GM19455 (cell line): ENCODE results near the gene DZANK1.
"Not testable (repeated sequence)": the region's sequence is repeated elsewhere in the genome, so short reads cannot be mapped to it uniquely, and the experiment has no call there.

Experiments used
- ATAC-seq: cut with Tn5 transposase; IDR thresholded peaks from one replicate; pipeline ENCODE4 v1.9.1; 2021; ENCODE audit not compliant: unreplicated experiment

The DZANK1 gene

DNA sequence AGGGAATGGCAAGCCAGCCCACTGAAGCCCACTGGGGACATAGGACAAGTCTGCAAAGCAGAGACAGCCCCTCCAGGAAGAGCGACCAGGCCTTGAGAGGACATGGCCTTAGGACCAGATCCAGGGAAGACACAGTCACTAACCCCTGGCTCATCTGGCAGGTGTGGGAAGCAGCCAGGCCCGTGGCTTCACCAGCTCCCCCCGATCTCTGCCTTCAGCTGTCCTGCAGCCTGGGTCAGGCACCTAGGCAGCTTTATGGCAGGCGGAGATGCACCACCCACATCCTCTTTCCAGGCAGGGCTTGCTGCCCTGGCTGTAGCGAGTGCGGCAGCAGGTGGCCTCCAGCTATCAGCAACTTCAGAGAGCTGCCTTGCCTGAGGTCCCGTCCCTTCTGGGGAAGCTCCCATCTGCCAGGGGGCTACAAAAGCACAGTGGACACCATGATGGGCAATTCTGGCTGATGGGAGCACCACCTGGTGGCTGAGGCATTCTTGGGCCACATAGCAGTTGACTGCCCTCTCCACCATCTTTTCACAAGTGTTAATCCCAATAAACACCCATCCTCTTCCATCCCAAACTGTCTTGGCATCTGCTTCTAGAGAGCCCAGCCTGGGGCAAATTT lies 85.8 kb downstream of the DZANK1 start:
- no peak for ATAC-seq

DNA sequence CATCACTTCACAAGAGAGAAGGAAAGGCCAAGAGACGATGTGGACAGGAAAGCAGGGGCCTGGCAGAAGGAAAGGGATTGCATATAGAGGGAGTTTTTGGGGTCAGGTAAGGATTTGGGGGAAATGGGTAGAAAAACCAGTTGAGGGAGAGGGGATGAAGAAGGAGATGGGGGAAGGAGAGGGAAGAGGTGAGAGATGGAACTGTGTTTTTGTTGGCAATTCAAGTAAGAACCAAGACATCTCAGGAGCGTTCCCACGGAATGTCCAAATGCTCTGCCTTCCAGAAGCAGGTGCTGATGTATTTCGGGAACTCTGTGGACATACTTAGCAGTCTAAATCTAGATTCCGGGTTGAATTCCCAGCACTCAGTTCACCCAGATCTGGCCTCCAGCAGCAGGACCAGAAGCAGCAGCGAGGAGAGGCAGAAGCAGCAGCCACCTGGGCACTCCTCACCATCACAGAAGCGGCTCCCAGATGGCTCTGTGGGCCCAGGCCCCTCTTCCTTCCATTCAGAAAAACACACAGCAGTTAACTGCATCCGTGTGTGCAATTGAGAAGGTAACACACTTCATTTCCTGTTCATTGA lies 88.8 kb downstream of the DZANK1 start:
- no peak for ATAC-seq

DNA sequence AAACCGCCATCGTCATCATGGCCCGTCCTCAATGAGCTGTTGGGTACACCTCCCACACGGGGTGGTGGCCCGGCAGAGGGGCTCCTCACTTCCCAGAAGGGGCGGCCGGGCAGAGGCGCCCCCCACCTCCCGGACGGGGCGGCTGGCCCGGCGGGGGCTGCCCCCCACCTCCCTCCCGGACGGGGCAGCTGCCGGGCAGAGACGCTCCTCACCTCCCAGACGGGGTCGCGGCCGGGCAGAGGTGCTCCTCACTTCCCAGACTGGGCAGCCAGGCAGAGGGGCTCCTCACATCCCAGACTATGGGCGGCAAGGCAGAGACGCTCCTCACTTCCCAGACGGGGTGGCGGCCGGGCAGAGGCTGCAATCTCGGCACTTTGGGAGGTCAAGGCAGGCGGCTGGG lies 91.3 kb downstream of the DZANK1 start:
- ATAC-seq = not testable (repeated sequence)

DNA sequence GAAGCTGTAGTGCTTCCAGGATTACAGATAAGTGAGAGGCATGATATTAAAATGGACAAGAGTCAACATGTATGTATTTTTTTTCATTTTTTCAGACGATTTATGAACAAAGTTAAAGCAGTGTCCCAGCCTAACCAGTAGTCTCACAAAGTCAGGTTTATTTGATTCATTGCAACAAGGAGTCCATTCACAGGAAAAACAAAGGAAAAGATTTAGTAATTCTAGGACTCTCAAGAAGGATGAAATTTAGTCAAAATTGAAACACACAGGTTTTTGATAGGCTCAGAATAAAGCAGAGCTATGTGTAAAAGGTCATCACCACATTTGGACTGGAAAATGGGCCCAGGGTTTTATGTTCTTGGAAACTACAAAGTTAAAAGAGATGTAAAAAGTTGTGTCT lies 94.5 kb downstream of the DZANK1 start:
- ATAC-seq = no peak

DNA sequence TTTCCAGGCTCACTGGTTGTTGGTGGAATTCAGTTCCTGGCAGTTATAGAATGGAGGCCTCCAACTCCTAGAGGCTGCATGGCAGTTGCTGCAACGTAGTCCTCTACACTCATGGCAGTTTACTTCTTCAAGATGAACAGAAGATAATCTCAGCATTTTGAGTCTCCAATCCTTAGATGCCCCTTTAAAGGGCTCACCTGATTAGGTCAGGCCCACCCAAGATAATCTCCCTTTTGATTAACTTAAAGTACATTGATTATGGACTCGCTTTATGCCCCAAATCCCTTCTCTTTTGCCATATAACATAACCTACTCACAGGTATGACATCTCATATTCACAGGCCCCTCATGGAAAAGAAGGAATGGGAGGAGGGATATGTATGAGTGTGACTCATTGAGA lies 102.1 kb downstream of the DZANK1 start:
- no peak for ATAC-seq

DNA sequence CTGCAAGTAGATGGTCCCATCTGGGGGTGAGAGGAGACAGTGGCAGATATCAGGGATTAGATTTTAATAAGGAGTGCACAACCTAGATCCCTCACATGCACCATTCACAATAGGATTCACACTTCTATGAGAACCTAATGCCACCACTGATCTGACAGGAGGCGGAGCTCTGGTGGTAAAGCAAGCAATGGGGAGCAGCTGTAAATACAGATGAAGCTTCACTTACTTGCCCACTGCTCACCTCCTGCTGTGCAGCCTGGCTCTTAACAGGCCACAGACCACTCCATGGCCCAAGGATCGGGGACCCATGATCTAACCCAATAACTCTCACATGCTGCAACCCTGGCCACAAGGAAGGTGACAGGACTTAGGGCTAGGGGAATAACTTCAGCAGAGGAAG lies 103.1 kb downstream of the DZANK1 start:
- ATAC-seq = no peak

DNA sequence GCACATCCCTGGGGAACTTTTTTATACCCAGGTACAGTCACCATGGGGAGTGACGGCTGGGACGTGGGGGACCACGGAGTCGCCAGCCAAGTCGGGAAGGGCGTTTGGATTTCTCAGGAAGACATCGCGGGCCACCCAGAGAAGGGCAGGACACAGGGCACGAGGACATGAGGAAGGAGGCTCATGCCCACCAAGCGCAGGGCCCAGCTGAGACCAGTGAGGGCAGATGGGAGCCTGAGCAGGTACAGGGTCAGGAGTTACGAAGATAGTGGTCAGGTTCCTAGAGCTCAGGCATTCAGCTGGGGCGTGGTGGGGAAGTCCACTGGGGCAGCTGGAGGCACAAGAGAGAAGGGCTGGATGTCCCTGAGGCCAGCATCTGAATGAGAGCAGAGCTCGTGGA lies 103.9 kb downstream of the DZANK1 start:
- ATAC-seq = no peak

DNA sequence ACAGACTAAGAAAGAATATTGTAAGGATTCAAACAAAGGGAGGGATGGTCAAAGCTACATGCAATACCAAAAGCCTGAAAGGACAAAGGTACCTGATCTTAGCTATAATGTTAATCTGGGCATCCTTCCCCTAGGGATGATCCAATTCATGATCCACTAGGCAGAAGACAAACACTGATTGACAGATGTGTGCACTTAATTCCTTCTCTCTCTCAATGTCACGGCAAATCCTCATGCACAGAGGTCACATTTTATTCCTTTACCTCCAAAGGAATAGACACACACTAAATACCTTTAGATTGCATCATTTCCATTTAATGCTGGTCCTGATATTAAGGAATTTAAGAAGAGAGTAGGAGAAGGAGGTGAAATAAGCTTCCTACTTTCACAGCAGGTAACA lies 105.2 kb downstream of the DZANK1 start:
- ATAC-seq = no peak

DNA sequence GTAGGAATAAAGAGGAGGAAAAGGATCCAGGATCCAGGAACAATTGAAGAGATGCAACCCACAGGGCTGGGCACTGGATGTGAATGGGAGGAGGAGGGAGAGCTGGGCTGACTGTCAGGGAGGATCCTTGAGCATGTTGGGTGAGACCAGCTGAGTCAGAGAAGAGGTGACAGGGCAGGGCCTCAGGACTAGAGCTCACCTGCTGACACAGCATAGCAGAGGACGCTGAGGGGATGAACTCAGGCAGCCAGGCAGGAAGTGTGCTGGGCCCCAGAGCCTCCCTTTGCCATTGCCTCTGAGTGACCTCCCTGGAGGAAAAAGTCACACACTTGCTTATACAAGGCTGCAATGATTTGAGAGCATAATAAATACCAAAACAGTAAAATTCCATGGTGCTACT lies 106.2 kb downstream of the DZANK1 start:
- no peak for ATAC-seq

DNA sequence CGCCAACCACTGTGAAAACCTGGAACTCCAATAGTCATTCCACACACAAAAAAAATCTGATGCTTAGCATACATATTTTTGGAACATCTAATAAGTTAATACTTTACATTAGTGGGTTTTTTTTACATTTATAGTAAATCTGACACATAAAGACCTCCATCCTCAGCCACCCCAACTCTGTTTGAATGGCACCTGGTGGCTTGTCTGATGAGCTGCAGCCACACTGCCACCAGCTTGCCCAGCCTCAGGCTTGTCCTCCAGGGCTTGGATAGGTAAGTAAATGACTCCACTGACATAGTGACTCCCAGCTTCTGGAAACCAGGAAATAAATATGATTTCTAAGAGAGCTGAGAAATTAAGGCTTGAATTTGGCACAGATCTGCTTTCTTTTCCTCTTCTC lies 107.0 kb downstream of the DZANK1 start:
- no peak for ATAC-seq

DNA sequence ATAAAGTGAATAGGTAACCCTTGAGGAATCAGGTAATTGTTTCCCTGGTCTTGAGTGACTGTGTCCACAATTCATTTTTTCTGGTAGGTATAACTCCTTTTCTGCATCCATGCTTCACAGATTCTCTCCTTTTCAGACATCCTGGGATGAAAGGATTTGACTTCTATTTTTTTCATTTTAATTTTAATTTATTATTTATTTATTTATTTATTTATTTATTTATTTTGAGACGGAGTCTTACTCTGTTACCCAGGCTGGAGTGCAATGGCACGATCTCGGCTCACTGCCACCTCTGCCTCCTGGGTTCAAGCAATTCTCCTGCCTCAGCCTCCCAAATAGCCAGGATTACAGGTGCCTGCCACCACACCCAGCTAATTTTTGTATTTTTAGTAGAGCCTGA lies 117.1 kb downstream of the DZANK1 start:
- not testable (repeated sequence) for ATAC-seq
